Smooth muscle cell (in vitro differentiated cells): ENCODE data around the gene TCIRG1. TPM values are rescaled to one million over a fixed set of nuclear protein-coding genes. Genes with fewer than 3 reads are reported as not detected.

ENCODE experiments used
- DNase-seq: peaks from one replicate; lab custom pipeline; 2025; ENCODE audit not compliant: unreplicated experiment; lab: John Stamatoyannopoulos, UW
- H2AFZ ChIP-seq: fragments of 200-600 bp; sonication (generic); 2 replicates; pipeline ENCODE4 v1.6.0; 2016; ENCODE audit warnings: antibody characterized with exemption, low read depth, mild to moderate bottlenecking
- H3F3A ChIP-seq: fragments of 200-600 bp; sonication (generic); 2 replicates; pipeline ENCODE4 v1.6.0; 2017; ENCODE audit warnings: antibody characterized with exemption, low read depth
- H3K27ac ChIP-seq: fragments of 200-600 bp; sonication (generic); 2 replicates; pipeline ENCODE4 v1.5.1; 2016; ENCODE audit warnings: low read depth, mild to moderate bottlenecking
- H3K27me3 ChIP-seq: fragments of 200-600 bp; sonication (generic); 2 replicates; pipeline ENCODE4 v1.6.1; 2016; ENCODE audit warnings: low read depth, mild to moderate bottlenecking
- H3K36me3 ChIP-seq: fragments of 200-600 bp; sonication (generic); 2 replicates; pipeline ENCODE4 v1.5.1; 2016; ENCODE audit warnings: low read depth
- H3K4me1 ChIP-seq: fragments of 200-600 bp; sonication (generic); 2 replicates; pipeline ENCODE4 v1.5.1; 2016; ENCODE audit warnings: low read depth
- H3K4me2 ChIP-seq: fragments of 200-600 bp; sonication (generic); 2 replicates; pipeline ENCODE4 v1.6.0; 2016; ENCODE audit warnings: mild to moderate bottlenecking
- H3K4me3 ChIP-seq: fragments of 200-600 bp; sonication (generic); 2 replicates; pipeline ENCODE4 v1.5.1; 2016; ENCODE audit warnings: mild to moderate bottlenecking
- H3K79me2 ChIP-seq: fragments of 200-600 bp; sonication (generic); 2 replicates; pipeline ENCODE4 v1.6.0; 2016; ENCODE audit warnings: low read depth, mild to moderate bottlenecking
- H3K9ac ChIP-seq: fragments of 200-600 bp; sonication (generic); 2 replicates; pipeline ENCODE4 v1.6.0; 2016; ENCODE audit warnings: low read depth
- H3K9me3 ChIP-seq: fragments of 200-600 bp; sonication (generic); replicated peaks from 2 replicates; pipeline ENCODE4 v1.5.1; 2016; ENCODE audit warnings: low read depth
- H4K20me1 ChIP-seq: fragments of 200-600 bp; sonication (generic); 2 replicates; pipeline ENCODE4 v1.6.0; 2016; ENCODE audit warnings: low read depth
- CTCF ChIP-seq: fragments of 200-600 bp; sonication (generic); IDR thresholded peaks from 2 replicates; pipeline ENCODE4 v1.5.1; 2017; ENCODE audit warnings: borderline replicate concordance, mild to moderate bottlenecking, antibody characterized with exemption; ENCODE audit not compliant: insufficient read depth, poor library complexity, severe bottlenecking
- WGBS: methylation state at CpG from one replicate; pipeline ENCODE4 v1.1.7; 2016; ENCODE audit warnings: low lambda C conversion rate; 5-methylcytosine and 5-hydroxymethylcytosine counted together
- polyA plus RNA-seq: library from polyadenylated mRNA; unstranded; fragments of >200 nt; fragmentation: Nextera tagmentation; extraction: Ambion mirVana; gene quantifications from 2 replicates; pipeline ENCODE4 v1.2.1, GENCODE V29; 2016
- total RNA-seq: library from RNA; depleted of rRNA; stranded (reverse); fragments of >200 nt; gene quantifications from 2 replicates; pipeline ENCODE4 v1.2.3, GENCODE V29; 2014

The TCIRG1 gene
- total and polyA plus RNA-seq, 2 experiments from 2014 or later = 39.7 to 59.0 TPM

DNA sequence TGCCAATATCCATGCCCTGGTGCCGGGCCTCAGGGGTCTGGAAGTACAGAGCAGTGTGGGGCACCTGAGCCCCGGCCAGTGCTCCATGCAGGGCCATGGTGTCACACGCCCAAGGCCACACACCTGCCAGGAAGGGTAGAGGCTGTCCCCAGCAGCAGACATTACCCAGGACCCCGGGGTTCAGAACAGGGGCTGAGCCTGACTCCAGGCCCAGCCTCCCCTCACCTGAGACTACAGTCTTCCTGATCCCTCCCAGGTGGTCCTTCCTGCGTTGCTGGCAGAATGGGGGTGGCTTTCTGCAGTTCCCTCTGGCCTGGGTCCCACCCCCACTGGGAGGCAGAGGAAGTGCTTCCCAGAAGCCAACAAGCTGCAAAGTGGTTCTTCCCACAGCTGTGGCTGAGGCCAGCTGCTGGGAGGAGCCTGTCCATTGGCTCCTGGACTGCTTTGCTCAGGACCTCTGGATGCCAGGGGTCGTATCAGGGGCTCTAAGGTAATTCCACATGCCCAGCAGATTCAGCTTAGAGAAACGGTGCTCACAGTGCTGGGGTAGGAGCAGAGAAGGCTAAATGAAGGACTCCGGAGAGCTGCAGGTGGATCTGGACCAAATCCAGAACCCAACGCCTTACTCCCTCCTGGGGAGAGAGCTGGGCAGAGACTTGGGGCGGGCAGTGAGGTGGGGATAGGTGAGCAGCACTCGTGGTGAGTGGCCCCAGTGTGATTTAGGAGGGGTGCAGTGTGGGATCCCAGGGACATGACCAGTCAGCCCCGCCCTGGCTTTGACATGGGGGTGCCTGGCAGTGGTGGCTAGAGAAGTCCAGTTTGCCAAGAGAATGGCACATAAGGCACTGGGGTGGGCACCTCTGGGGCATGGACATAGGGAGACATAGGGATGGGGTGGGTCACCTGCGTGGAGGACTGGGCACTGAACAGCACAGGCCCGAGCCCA lies 12.6 kb downstream of the TCIRG1 start:
- no peak for DNase-seq
- Histone ChIP-seq H3K4me1 (no peaks in the 10 kb centered on the region), H3K4me3 (no peak overlapping the region), H3K27me3 (no peaks in the 10 kb centered on the region), H3K79me2 (no peaks in the 10 kb centered on the region), H3F3A (peaks cover 10% of the 10 kb centered on the region), H3K4me2 (no peak overlapping the region), H2AFZ (no peak overlapping the region), H3K36me3 (no peaks in the 10 kb centered on the region), H4K20me1 (no peaks in the 10 kb centered on the region), H3K9me3 (no peaks in the 10 kb centered on the region), H3K9ac (no peak overlapping the region), H3K27ac (no peak overlapping the region)
- WGBS = 92% methylated on average over 14 of the region's 14 CpGs
- no peak for TF ChIP-seq CTCF

- no peaks in the 10 kb centered on the region for H4K20me1 ChIP-seq
- no peaks in the 10 kb centered on the region for H3K4me1 ChIP-seq
- H3K36me3 ChIP-seq = no peaks in the 10 kb centered on the region
- H3F3A ChIP-seq = peaks cover 10% of the 10 kb centered on the region
- H3K9ac ChIP-seq = no peak overlapping the region
- TF ChIP-seq CTCF = no peak
- DNase-seq = no peak
- H3K4me2 ChIP-seq = no peak overlapping the region
- no peak overlapping the region for H2AFZ ChIP-seq
- no peaks in the 10 kb centered on the region for H3K9me3 ChIP-seq
- 90% methylated on average over 15 of the region's 15 CpGs for WGBS
- H3K27ac ChIP-seq = no peak overlapping the region
- no peaks in the 10 kb centered on the region for H3K27me3 ChIP-seq
- H3K79me2 ChIP-seq = no peaks in the 10 kb centered on the region
- no peak overlapping the region for H3K4me3 ChIP-seq
Measured at GRCh38 chr11:68052137-68052873, 13.5 kb downstream of the TCIRG1 start.

- no peak overlapping the region for H2AFZ ChIP-seq
- DNase-seq = no peak
- H4K20me1 ChIP-seq = no peaks in the 10 kb centered on the region
- no peaks in the 10 kb centered on the region for H3K36me3 ChIP-seq
- no peaks in the 10 kb centered on the region for H3K9me3 ChIP-seq
- no peaks in the 10 kb centered on the region for H3K4me1 ChIP-seq
- TF ChIP-seq CTCF = no peak
- no peak overlapping the region for H3K4me2 ChIP-seq
- peaks cover 10% of the 10 kb centered on the region for H3F3A ChIP-seq
- H3K27ac ChIP-seq = no peak overlapping the region
- H3K9ac ChIP-seq = no peak overlapping the region
- no peaks in the 10 kb centered on the region for H3K79me2 ChIP-seq
- 89% methylated on average over 9 of the region's 9 CpGs for WGBS
- no peak overlapping the region for H3K4me3 ChIP-seq
- H3K27me3 ChIP-seq = no peaks in the 10 kb centered on the region
Measured at GRCh38 chr11:68053117-68053516, 14.3 kb downstream of the TCIRG1 start.
